Measurements from ENCODE around the gene CDX1.

Gene CDX1

DNA sequence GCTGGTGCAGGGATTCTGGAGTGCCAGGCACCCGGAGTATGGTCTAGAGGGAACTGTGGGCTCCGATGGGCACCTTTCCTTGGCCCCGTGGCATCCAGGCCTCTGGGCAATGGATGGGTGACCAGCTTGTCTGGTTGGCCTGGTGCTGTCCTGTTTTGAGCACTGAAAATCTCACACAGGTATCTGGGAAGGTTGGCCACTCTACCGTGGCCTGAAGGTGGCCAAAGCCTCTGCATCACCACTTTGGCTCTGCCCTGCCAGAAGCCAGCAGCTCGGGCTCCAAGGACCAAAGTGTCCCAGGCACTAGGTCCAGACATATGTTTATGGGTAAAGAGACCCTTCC is 52.1 kb downstream of the CDX1 start:
- TF ChIP-seq, protein P1, sequence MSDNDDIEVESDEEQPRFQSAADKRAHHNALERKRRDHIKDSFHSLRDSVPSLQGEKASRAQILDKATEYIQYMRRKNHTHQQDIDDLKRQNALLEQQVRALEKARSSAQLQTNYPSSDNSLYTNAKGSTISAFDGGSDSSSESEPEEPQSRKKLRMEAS (IDR thresholded peaks at IDR 0.05; ENCODE audit: low read depth, low read length): no peak
- TF ChIP-seq, protein P2, sequence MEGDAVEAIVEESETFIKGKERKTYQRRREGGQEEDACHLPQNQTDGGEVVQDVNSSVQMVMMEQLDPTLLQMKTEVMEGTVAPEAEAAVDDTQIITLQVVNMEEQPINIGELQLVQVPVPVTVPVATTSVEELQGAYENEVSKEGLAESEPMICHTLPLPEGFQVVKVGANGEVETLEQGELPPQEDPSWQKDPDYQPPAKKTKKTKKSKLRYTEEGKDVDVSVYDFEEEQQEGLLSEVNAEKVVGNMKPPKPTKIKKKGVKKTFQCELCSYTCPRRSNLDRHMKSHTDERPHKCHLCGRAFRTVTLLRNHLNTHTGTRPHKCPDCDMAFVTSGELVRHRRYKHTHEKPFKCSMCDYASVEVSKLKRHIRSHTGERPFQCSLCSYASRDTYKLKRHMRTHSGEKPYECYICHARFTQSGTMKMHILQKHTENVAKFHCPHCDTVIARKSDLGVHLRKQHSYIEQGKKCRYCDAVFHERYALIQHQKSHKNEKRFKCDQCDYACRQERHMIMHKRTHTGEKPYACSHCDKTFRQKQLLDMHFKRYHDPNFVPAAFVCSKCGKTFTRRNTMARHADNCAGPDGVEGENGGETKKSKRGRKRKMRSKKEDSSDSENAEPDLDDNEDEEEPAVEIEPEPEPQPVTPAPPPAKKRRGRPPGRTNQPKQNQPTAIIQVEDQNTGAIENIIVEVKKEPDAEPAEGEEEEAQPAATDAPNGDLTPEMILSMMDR (IDR thresholded peaks at IDR 0.05; ENCODE audit: low read depth, low read length): no peak
- TF ChIP-seq POLR2A (IDR thresholded peaks at IDR 0.05; ENCODE audit: extremely low read depth, insufficient read length) (no peak), MYC (IDR thresholded peaks at IDR 0.05; ENCODE audit: low read depth, low read length) (no peak)

DNA sequence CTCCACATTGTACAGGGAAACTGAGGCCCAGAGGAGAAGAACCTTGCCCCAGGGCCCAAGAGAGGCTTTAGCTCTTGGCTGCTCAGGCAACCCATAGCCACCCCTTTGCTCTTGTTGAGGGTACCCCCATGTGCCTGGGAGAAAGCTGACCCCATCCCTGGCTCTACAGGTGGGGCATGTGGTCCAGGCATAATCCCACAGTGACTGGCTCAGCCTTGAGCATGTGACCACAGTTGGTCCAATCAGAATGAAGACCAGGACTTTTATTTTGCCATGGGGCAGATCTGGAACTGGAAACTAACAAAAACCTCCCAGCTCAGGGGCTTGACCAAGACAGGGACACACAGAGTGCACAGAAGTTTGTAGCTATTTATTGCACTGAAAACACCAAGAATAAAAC is 52.6 kb downstream of the CDX1 start:
- DNase-seq (ENCODE audit: low read depth): no peak
- no peak overlapping the region for H3K4me3 ChIP-seq (ENCODE audit: low read depth, low read length)
- TF ChIP-seq, protein P1 (IDR thresholded peaks at IDR 0.05; ENCODE audit: low read depth, low read length): no peak

More for the DNA sequence above, 52.1 kb downstream of the CDX1 start:
- no peak for DNase-seq (ENCODE audit: low read depth)
- H3K4me3 ChIP-seq (ENCODE audit: low read depth, low read length): no peak overlapping the region

DNA sequence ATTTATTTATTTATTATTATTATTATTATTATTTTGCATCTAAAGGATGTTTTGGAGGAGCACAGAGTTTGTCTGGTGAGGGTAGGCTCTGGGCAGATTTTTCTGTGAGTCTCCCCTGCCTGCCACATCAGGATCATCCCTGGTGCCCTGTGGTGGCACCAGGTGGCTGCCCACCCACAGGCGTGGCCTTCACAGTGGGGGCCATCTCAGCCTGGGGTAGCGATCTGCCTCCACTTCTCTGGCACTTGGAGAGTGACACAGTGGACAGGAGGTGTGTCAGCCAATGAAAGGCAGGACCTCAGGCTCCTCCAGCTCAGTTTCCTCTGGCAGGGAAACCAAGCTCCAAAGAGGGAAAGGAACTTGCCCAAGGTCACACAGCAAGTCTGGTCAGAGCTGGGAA is 53.3 kb downstream of the CDX1 start:
- no peak for TF ChIP-seq MYC (IDR thresholded peaks at IDR 0.05; ENCODE audit: low read depth, low read length)
- TF ChIP-seq, protein P2 (IDR thresholded peaks at IDR 0.05; ENCODE audit: low read depth, low read length): no peak
- TF ChIP-seq, protein P1 (IDR thresholded peaks at IDR 0.05; ENCODE audit: low read depth, low read length): no peak
- no peak for TF ChIP-seq POLR2A (IDR thresholded peaks at IDR 0.05; ENCODE audit: extremely low read depth, insufficient read length)
- DNase-seq (ENCODE audit: low read depth): no peak
- no peak overlapping the region for H3K4me3 ChIP-seq (ENCODE audit: low read depth, low read length)

DNA sequence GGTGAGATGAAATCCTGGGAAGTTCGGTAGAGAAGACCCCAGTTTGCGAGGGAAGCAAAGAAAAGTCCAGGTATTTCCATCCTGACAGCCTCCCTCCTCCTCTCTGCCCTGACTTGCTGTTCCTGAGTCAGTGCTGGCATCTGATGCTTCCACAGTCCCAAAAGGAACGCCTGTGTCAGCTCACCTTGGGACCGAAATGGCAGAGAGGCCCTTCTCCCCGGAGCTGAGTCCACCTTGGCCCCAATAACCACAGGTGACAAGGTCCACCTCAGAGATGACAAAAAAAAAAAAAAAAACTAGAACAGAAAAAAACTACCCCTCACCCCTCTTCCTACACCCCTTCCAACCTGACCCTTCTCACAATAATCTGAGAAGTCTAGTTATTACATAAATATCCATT is 54.9 kb downstream of the CDX1 start:
- no peak overlapping the region for H3K4me3 ChIP-seq (ENCODE audit: low read depth, low read length)
- no peak for DNase-seq (ENCODE audit: low read depth)
- TF ChIP-seq POLR2A (IDR thresholded peaks at IDR 0.05; ENCODE audit: extremely low read depth, insufficient read length): no peak
- TF ChIP-seq, protein P1 (IDR thresholded peaks at IDR 0.05; ENCODE audit: low read depth, low read length): no peak
- no peak for TF ChIP-seq MYC (IDR thresholded peaks at IDR 0.05; ENCODE audit: low read depth, low read length)
- TF ChIP-seq, protein P2 (IDR thresholded peaks at IDR 0.05; ENCODE audit: low read depth, low read length): no peak

DNA sequence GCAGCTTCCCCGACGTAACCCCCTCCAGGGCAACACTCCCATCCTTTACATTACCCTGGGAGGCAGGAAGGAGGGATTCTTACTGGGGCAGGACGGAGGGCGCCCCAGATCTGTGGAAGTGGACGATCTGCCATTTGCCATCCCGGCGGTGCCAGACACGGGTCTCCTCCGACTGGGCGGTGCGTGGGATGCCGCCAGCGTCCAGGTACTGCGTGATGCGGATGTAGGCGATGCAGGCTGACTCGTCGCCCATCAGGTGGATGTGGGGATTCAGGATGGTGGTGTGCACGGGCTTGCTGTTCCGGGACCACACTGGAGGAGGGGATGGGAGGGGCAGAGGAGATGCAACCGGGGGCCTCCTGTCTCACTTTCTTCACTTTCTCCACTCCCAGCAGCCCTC is 56.3 kb downstream of the CDX1 start:
- TF ChIP-seq, protein P1 (IDR thresholded peaks at IDR 0.05; ENCODE audit: low read depth, low read length): no peak
- TF ChIP-seq MYC (IDR thresholded peaks at IDR 0.05; ENCODE audit: low read depth, low read length) (no peak), POLR2A (IDR thresholded peaks at IDR 0.05; ENCODE audit: extremely low read depth, insufficient read length) (no peak)
- TF ChIP-seq, protein P2 (IDR thresholded peaks at IDR 0.05; ENCODE audit: low read depth, low read length): no peak
- H3K4me3 ChIP-seq (ENCODE audit: low read depth, low read length): no peak overlapping the region

DNA sequence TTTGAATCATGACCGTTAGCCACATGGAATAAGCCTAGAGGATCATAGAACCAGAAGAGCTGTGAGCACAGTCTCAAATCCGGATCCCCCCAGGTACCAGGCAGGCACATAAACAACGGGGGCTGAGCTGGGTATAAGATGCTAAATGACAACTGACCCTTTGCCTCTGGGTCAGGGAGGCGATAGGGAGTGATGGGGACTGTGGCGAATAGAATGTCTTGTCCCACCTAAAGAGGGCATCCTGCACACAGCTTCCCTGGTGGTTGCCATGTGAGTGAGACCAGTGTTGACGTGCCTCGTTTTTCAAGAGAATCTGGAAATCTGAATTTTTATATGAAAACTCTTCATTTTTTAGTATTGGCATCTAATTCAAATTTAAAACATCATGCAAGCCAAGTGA is 56.9 kb downstream of the CDX1 start:
- TF ChIP-seq POLR2A (IDR thresholded peaks at IDR 0.05; ENCODE audit: extremely low read depth, insufficient read length) (no peak), MYC (IDR thresholded peaks at IDR 0.05; ENCODE audit: low read depth, low read length) (no peak)
- TF ChIP-seq, protein P1 (IDR thresholded peaks at IDR 0.05; ENCODE audit: low read depth, low read length): no peak
- TF ChIP-seq, protein P2 (IDR thresholded peaks at IDR 0.05; ENCODE audit: low read depth, low read length): no peak
- no peak for DNase-seq (ENCODE audit: low read depth)
- H3K4me3 ChIP-seq (ENCODE audit: low read depth, low read length): no peak overlapping the region

More for the DNA sequence above, 56.3 kb downstream of the CDX1 start:
- no peak for DNase-seq (ENCODE audit: low read depth)

Data from NB4 (cell line).